HG03097 (cell line): Measurements from ENCODE around the gene TAS2R7.
"Not testable (repeated sequence)": the region's sequence is repeated elsewhere in the genome, so short reads cannot be mapped to it uniquely, and the experiment has no call there.

Experiments
- ATAC-seq: cut with Tn5 transposase; IDR thresholded peaks from one replicate; pipeline ENCODE4 v1.9.1; 2021; ENCODE audit not compliant: unreplicated experiment, low FRiP score

TAS2R7 gene

GRCh38 chr12:10802587-10802986, at the start of gene TAS2R7:
Gene TAS2R7 (minus strand): TSS chr12:10802627. CDS start chr12:10802570, 57 bp downstream.
- no peak for ATAC-seq

- no peak for ATAC-seq
Observed at GRCh38 chr12:10851243-10851858, 48.9 kb upstream of the TAS2R7 start.

- no peak for ATAC-seq
Observed at GRCh38 chr12:10849425-10849878, 47.0 kb upstream of the TAS2R7 start, which contains the start of gene PRR4. Gene PRR4 (minus strand): TSS chr12:10849475. CDS start chr12:10849437, 38 bp downstream.

GRCh38 chr12:10847744-10848143, 45.3 kb upstream of the TAS2R7 start:
- no peak for ATAC-seq

- ATAC-seq: no peak
Observed at GRCh38 chr12:10842862-10843261, 40.4 kb upstream of the TAS2R7 start.

GRCh38 chr12:10838461-10838860, 36.0 kb upstream of the TAS2R7 start:
- no peak for ATAC-seq

GRCh38 chr12:10829994-10830393, 27.6 kb upstream of the TAS2R7 start:
- ATAC-seq: no peak

GRCh38 chr12:10826258-10826657, 23.8 kb upstream of the TAS2R7 start, which contains the start of gene TAS2R10:
Gene TAS2R10 (minus strand): TSS chr12:10826358. CDS start chr12:10826269, 89 bp downstream.
- ATAC-seq: no peak

- ATAC-seq: no peak
Observed at GRCh38 chr12:10824957-10825356, 22.5 kb upstream of the TAS2R7 start.

- no peak for ATAC-seq
Observed at GRCh38 chr12:10811883-10812536, 9.6 kb upstream of the TAS2R7 start.

- ATAC-seq: no peak
Observed at GRCh38 chr12:10810068-10810467, 7.6 kb upstream of the TAS2R7 start, which contains the start of gene TAS2R9. Gene TAS2R9 (minus strand): TSS chr12:10810168. CDS start chr12:10810075, 93 bp downstream.

- ATAC-seq: no peak
Observed at GRCh38 chr12:10807186-10807585, 4.8 kb upstream of the TAS2R7 start, which contains the start of gene TAS2R8. Gene TAS2R8 (minus strand): TSS chr12:10807286. CDS start chr12:10806980, 306 bp downstream.

- no peak for ATAC-seq
Observed at GRCh38 chr12:10801741-10802140, 686 bp downstream of the TAS2R7 start.

GRCh38 chr12:10794222-10794621, 8.2 kb downstream of the TAS2R7 start:
- no peak for ATAC-seq

GRCh38 chr12:10791769-10792168, 10.7 kb downstream of the TAS2R7 start:
- ATAC-seq: not testable (repeated sequence)

- no peak for ATAC-seq
Observed at GRCh38 chr12:10783252-10783651, 19.2 kb downstream of the TAS2R7 start.

- ATAC-seq: no peak
Observed at GRCh38 chr12:10779103-10779502, 23.3 kb downstream of the TAS2R7 start.

- ATAC-seq: no peak
Observed at GRCh38 chr12:10771132-10771733, 31.2 kb downstream of the TAS2R7 start.

GRCh38 chr12:10759657-10760056, 42.8 kb downstream of the TAS2R7 start:
- no peak for ATAC-seq

GRCh38 chr12:10756194-10756593, 46.2 kb downstream of the TAS2R7 start:
- ATAC-seq: no peak

- ATAC-seq: no peak
Observed at GRCh38 chr12:10753059-10753458, 49.4 kb downstream of the TAS2R7 start.
